Ishikawa (cell line): ENCODE measurements around the gene SYT15.
"Not testable (repeated sequence)": the region's sequence is repeated elsewhere in the genome, so short reads cannot be mapped to it uniquely, and the experiment has no call there.

Experiments
- CEBPB ChIP-seq: IDR thresholded peaks from 2 replicates; pipeline ENCODE4 v1.6.1; 2012
- CREB1 ChIP-seq: IDR thresholded peaks from 2 replicates; pipeline ENCODE4 v1.6.1; 2012; ENCODE audit warnings: low read depth
- EGR1 ChIP-seq: IDR thresholded peaks from 2 replicates; pipeline ENCODE4 v1.6.1; 2012
- EP300 ChIP-seq: IDR thresholded peaks from 2 replicates; pipeline ENCODE4 v1.6.1; 2012; ENCODE audit warnings: borderline replicate concordance
- FOXM1 ChIP-seq: IDR thresholded peaks from 2 replicates; pipeline ENCODE4 v1.6.1; 2012; ENCODE audit warnings: low read depth, borderline replicate concordance
- NFIC ChIP-seq: IDR thresholded peaks from 2 replicates; pipeline ENCODE4 v1.6.1; 2012
- RAD21 ChIP-seq: IDR thresholded peaks from 2 replicates; pipeline ENCODE4 v1.6.1; 2012; ENCODE audit warnings: low read depth
- TAF1 ChIP-seq: IDR thresholded peaks from 2 replicates; pipeline ENCODE4 v1.6.1; 2012; ENCODE audit warnings: low read depth, mild to moderate bottlenecking
- TCF12 ChIP-seq: IDR thresholded peaks from 2 replicates; pipeline ENCODE4 v1.6.1; 2012; ENCODE audit warnings: low read depth
- TEAD4 ChIP-seq: IDR thresholded peaks from 2 replicates; pipeline ENCODE4 v1.6.1; 2012
- YY1 ChIP-seq: IDR thresholded peaks from 2 replicates; pipeline ENCODE4 v1.6.1; 2012; ENCODE audit warnings: low read depth
- ZBTB7A ChIP-seq: IDR thresholded peaks from 2 replicates; pipeline ENCODE4 v1.6.1; 2012; ENCODE audit warnings: low read depth
- TF ChIP-seq, protein P1 (sequence below): IDR thresholded peaks from 2 replicates; pipeline ENCODE4 v1.6.1; 2012
- TF ChIP-seq, protein P2 (sequence below): IDR thresholded peaks from 2 replicates; pipeline ENCODE4 v1.6.1; 2012; ENCODE audit warnings: low read depth, mild to moderate bottlenecking
- TF ChIP-seq, protein P3 (sequence below): IDR thresholded peaks from 2 replicates; pipeline ENCODE4 v1.6.1; 2012

SYT15 gene

DNA sequence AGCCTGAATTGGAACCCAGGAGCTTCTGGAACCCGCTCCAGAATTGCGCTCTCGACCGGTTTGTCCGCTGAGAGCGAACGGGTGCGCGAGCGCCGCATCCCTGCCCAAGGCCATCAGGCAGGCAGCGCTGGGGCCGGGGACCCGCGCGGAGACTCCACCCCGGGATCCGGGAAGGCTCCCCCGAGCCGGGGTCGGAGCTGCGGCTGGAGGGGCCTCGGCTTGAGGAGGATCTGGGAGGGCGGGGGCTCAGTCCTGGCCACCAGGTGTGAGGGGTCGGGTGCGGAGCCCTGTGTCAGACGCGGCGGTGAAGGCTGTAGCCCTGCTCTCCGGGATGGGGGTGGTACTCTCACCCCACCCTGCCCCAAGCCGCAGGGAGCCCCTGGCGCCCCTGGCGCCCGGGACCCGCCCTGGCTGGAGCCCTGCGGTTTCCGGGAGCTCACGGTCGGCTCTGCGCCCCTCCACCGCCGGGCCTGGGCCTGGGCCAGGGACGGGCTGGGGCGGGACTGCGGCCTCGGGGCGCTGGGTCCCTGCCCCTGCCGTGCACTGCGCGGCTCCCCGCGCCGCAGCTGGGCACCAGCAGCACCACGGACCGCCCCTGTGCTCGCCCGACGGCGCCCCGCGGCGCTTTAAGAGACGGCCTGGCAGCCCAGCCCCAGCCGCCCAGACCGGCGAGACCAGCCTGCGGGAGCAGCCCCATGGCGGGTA is at the start of gene SYT15:
Gene SYT15 (plus strand): TSS at position 655 of the 705 bp plus-strand sequence. CDS start 41 bp downstream, at position 696.
- not testable (repeated sequence) for TF ChIP-seq CEBPB, YY1
- TF ChIP-seq, protein P1, sequence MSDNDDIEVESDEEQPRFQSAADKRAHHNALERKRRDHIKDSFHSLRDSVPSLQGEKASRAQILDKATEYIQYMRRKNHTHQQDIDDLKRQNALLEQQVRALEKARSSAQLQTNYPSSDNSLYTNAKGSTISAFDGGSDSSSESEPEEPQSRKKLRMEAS, result not testable (repeated sequence)

DNA sequence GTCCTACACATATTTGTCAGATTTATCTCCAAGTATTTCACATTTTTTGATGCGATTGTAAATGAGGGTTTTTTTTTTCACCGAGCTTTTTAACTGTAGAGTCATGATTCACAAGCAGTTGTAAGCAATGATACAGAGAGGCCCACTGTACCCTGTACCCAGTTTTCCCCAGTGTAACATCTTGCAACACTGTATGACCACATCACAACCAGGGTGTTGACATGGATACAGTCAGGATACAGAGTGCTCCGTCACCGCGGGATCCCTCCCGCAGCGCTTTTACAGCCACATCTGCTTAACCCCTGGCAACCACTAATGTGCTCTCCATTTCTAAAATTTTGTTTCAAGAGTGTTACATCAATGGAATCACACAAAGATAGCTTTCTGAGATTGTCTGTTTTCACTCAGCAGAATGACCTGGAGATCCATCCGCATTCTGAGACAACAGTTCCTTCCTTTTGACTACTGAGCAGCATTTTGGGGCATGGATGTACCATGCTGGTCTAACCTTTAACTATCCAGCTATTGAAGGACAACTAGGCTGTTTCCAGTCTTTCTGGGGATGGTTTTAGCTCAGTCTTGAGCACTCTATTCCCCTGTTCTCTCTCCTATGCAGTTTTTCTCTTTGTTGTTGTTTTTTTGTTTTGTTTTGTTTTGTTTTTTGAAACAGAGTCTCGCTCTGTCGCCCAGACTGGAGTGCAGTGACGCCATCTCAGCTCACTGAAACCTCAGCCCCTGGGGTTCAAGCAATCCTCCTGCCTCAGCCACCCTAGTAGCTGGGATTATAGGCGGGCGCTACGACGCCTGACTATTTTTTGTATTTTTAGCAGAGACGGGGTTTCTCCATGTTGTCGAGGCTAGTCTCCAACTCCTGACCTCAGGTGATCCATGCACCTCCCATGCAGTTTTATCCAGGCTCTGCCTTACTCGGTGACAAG is 48.4 kb upstream of the SYT15 start:
- TF ChIP-seq CEBPB (no peak), CREB1 (no peak), ZBTB7A (no peak), TCF12 (no peak), TAF1 (no peak), FOXM1 (no peak), YY1 (no peak), RAD21 (no peak), EP300 (no peak), NFIC (no peak)
- TF ChIP-seq, protein P1, result no peak
- TF ChIP-seq, protein P2, sequence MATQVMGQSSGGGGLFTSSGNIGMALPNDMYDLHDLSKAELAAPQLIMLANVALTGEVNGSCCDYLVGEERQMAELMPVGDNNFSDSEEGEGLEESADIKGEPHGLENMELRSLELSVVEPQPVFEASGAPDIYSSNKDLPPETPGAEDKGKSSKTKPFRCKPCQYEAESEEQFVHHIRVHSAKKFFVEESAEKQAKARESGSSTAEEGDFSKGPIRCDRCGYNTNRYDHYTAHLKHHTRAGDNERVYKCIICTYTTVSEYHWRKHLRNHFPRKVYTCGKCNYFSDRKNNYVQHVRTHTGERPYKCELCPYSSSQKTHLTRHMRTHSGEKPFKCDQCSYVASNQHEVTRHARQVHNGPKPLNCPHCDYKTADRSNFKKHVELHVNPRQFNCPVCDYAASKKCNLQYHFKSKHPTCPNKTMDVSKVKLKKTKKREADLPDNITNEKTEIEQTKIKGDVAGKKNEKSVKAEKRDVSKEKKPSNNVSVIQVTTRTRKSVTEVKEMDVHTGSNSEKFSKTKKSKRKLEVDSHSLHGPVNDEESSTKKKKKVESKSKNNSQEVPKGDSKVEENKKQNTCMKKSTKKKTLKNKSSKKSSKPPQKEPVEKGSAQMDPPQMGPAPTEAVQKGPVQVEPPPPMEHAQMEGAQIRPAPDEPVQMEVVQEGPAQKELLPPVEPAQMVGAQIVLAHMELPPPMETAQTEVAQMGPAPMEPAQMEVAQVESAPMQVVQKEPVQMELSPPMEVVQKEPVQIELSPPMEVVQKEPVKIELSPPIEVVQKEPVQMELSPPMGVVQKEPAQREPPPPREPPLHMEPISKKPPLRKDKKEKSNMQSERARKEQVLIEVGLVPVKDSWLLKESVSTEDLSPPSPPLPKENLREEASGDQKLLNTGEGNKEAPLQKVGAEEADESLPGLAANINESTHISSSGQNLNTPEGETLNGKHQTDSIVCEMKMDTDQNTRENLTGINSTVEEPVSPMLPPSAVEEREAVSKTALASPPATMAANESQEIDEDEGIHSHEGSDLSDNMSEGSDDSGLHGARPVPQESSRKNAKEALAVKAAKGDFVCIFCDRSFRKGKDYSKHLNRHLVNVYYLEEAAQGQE, result no peak
- TF ChIP-seq, protein P3, sequence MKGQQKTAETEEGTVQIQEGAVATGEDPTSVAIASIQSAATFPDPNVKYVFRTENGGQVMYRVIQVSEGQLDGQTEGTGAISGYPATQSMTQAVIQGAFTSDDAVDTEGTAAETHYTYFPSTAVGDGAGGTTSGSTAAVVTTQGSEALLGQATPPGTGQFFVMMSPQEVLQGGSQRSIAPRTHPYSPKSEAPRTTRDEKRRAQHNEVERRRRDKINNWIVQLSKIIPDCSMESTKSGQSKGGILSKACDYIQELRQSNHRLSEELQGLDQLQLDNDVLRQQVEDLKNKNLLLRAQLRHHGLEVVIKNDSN, result no peak

- TF ChIP-seq, protein P2, result no peak
- TF ChIP-seq CEBPB (no peak), YY1 (no peak), TAF1 (no peak), RAD21 (no peak), EP300 (no peak), TCF12 (no peak), ZBTB7A (no peak), EGR1 (no peak), TEAD4 (no peak), CREB1 (no peak)
- TF ChIP-seq, protein P1, result no peak
- TF ChIP-seq, protein P3, result no peak
Measured at GRCh38 chr10:46534828-46535524, 44.0 kb upstream of the SYT15 start.

GRCh38 chr10:46536171-46536570 is 42.8 kb upstream of the SYT15 start:
- TF ChIP-seq, protein P3, result no peak
- TF ChIP-seq EP300 (no peak), TAF1 (no peak), ZBTB7A (no peak), CEBPB (no peak), YY1 (no peak), CREB1 (no peak), RAD21 (no peak), EGR1 (no peak), TCF12 (no peak), NFIC (no peak), FOXM1 (no peak), TEAD4 (no peak)
- TF ChIP-seq, protein P2, result no peak
- TF ChIP-seq, protein P1, result no peak
